ENCODE data around the gene FALEC. TPM values are rescaled to one million over a fixed set of nuclear protein-coding genes. Genes with fewer than 3 reads are reported as not detected.

FALEC gene
- total and polyA plus RNA-seq, 2 of the 8 experiments (the other 6 are each of a cell fraction or from before 2014, with no cell fraction given), result not detected

- Histone ChIP-seq H2BK12ac (ENCODE audit: low read depth, low read length) (no peak within 1 kb of the TSS), H3K23ac (ENCODE audit: insufficient read length) (no peak within 1 kb of the TSS), H4K91ac (replicated peaks; ENCODE audit: insufficient read length, low read length) (no peak within 1 kb of the TSS), H3K18ac (ENCODE audit: extremely low read depth, low read length) (no peak within 1 kb of the TSS), H3K9ac (replicated peaks in 1 of 4; ENCODE audit: extremely low read depth in 1 of 4, low read depth in 3 of 4, low read length in 3 of 4) (no peak within 1 kb of the TSS), H3K79me2 (ENCODE audit: control insufficient read depth in 1 of 2, insufficient read depth in 2 of 2, low read length in 2 of 2) (no peaks in the 10 kb centered on the region), H4K8ac (ENCODE audit: extremely low read depth, insufficient read depth, low read length) (no peak within 1 kb of the TSS), H3K4me1 (replicated peaks in 1 of 4; ENCODE audit: control insufficient read depth in 3 of 4, insufficient read depth in 4 of 4, low read length in 3 of 4) (no peaks in the 10 kb centered on the region), H2BK120ac (replicated peaks; ENCODE audit: low read depth, low read length) (no peak within 1 kb of the TSS), H3K4ac (replicated peaks; ENCODE audit: insufficient read length, low read depth, low read length) (no peak within 1 kb of the TSS), H3K27me3 (replicated peaks in 1 of 4; ENCODE audit: control insufficient read depth in 3 of 4, extremely low read depth in 1 of 4, insufficient read depth in 3 of 4, low read length in 3 of 4) (no peaks in the 10 kb centered on the region), H4K5ac (ENCODE audit: insufficient read length, low read depth, low read length) (no peak within 1 kb of the TSS), H3K4me3 (ENCODE audit: extremely low read depth in 1 of 4, insufficient read depth in 2 of 4, low read depth in 3 of 4, low read length in 4 of 4) (no peak within 1 kb of the TSS), H3K56ac (replicated peaks; ENCODE audit: insufficient read length, low read depth, low read length) (no peak within 1 kb of the TSS), H2AK5ac (ENCODE audit: low read depth, low read length) (no peak within 1 kb of the TSS), H3K9me3 (ENCODE audit: insufficient read depth in 2 of 2, low read depth in 1 of 2, low read length in 1 of 2) (no peaks in the 10 kb centered on the region), H2BK15ac (ENCODE audit: low read length) (no peak within 1 kb of the TSS), H3K4me2 (ENCODE audit: insufficient read depth in 1 of 2, low read depth in 2 of 2, low read length in 2 of 2) (no peak within 1 kb of the TSS), H3K36me3 (ENCODE audit: control insufficient read depth in 2 of 4, insufficient read depth in 4 of 4, low read length in 3 of 4) (peaks cover 8 to 29% (median 10%) of the 10 kb centered on the region in 4 experiments; a peak in 6 of 8 replicates), H3K27ac (ENCODE audit: low read depth, low read length) (no peak within 1 kb of the TSS), H4K20me1 (replicated peaks in 1 of 2; ENCODE audit: control insufficient read depth in 1 of 2, insufficient read depth in 2 of 2, low read length in 2 of 2) (no peaks in the 10 kb centered on the region), H3K14ac (ENCODE audit: insufficient read length) (no peak within 1 kb of the TSS), H3K23me2 (ENCODE audit: low read depth, low read length) (no peaks in the 10 kb centered on the region), H2BK5ac (ENCODE audit: low read depth, low read length) (no peak within 1 kb of the TSS), H2AFZ (ENCODE audit: low read length) (no peak within 1 kb of the TSS), H2BK20ac (ENCODE audit: low read length) (no peak within 1 kb of the TSS), H3K79me1 (ENCODE audit: low read depth, low read length) (no peaks in the 10 kb centered on the region)
- FAIRE-seq, result no peak
- DNase-seq (ENCODE audit: low read depth in 1 of 2, low spot score in 2 of 2), result no peak
- 93% methylated on average over 5 of the region's 7 CpGs; no CpG with 5 or more reads in 1 of the 2 experiments for WGBS, 2 experiments (ENCODE audit: extremely low coverage in 1 of 2, insufficient coverage in 1 of 2, insufficient read length in 1 of 2, insufficient replicate concordance in 2 of 2, low coverage in 1 of 2, low lambda C conversion rate in 2 of 2, missing lambda C conversion rate in 1 of 2)
- ChIA-PET POLR2A (ENCODE audit: partially characterized antibody) (interaction anchor here (1.1 to 3.5 kb wide), 7 partner anchors 10 to 252 kb away, joined by 3 to 16 read pairs (median 3); partner anchors contain the start of gene TARS2), CTCF (ENCODE audit: partially characterized antibody) (interaction anchor here (0.5 to 22.4 kb wide), 4 partner anchors 10 to 24 kb away, joined by 3 to 253 read pairs (median 4); no protein-coding TSS in a partner anchor)
- no peak for TF ChIP-seq POLR2AphosphoS5 (IDR thresholded peaks at IDR 0.05; ENCODE audit: low read depth, low read length)
- TF ChIP-seq BRCA1 (IDR thresholded peaks at IDR 0.05; ENCODE audit: low read depth, low read length), result no peak
- no peak for TF ChIP-seq SIRT6 (IDR thresholded peaks at IDR 0.05; ENCODE audit: low read length)
- no peak for TF ChIP-seq EP300 (IDR thresholded peaks at IDR 0.05; ENCODE audit: borderline replicate concordance in 1 of 2, low read depth in 2 of 2, low read length in 2 of 2)
- no peak for TF ChIP-seq TCF12 (IDR thresholded peaks at IDR 0.05; ENCODE audit: low read depth, low read length)
- no peak for TF ChIP-seq TBP (IDR thresholded peaks at IDR 0.05; ENCODE audit: low read depth, low read length)
- TF ChIP-seq RAD21 (IDR thresholded peaks at IDR 0.05 in 1 of 2, conservative IDR thresholded peaks at IDR 0.05 in 1 of 2; ENCODE audit: low read depth in 2 of 2, low read length in 2 of 2), result no peak
- no peak for TF ChIP-seq PHF8 (conservative IDR thresholded peaks at IDR 0.05; ENCODE audit: low read depth, low read length)
- TF ChIP-seq BCL11A (IDR thresholded peaks at IDR 0.05; ENCODE audit: low read depth in 2 of 2, low read length in 2 of 2), result no peak
- no peak for TF ChIP-seq CHD1 (IDR thresholded peaks at IDR 0.05; ENCODE audit: low read depth, low read length)
- no peak for TF ChIP-seq RBBP5 (IDR thresholded peaks at IDR 0.05; ENCODE audit: borderline replicate concordance, low read depth, low read length)
- no peak for TF ChIP-seq YY1 (IDR thresholded peaks at IDR 0.05; ENCODE audit: low read depth, low read length)
These were observed 7.4 kb upstream of the FALEC start, which contains the start of gene ECM1 for GRCh38 chr1:150507912-150508864. Gene ECM1, plus strand, starts transcription at chr1:150508109. Its CDS starts 101 bp downstream, at chr1:150508210.
